Right cardiac atrium (tissue), 5 donors: ENCODE data around the gene KDM5D. TPM values are rescaled to one million over a fixed set of nuclear protein-coding genes. Genes with fewer than 3 reads are reported as not detected.

Experiments
- ATAC-seq, 2 donors: fragments of 200-7000 bp; cut with Tn5 transposase; one replicate each; pipeline versions ENCODE4 v1.8.0 to v1.9.1; 2020; ENCODE audit warnings: moderate library complexity in 2 of 2, mild to moderate bottlenecking in 1 of 2
- DNase-seq, 3 donors: peaks; one replicate each; pipeline ENCODE4 v3.0.0-alpha.2; 2020
- H3K27ac ChIP-seq: one replicate; pipeline ENCODE4 v1.5.1; 2013; ENCODE audit warnings: mild to moderate bottlenecking, low read length, control low read depth, moderate library complexity
- H3K27me3 ChIP-seq: one replicate; pipeline ENCODE4 v1.6.1; 2013; ENCODE audit not compliant: control insufficient read depth, insufficient read depth
- H3K4me1 ChIP-seq: one replicate; pipeline ENCODE4 v1.6.1; 2013; ENCODE audit warnings: low read length; ENCODE audit not compliant: control insufficient read depth, insufficient read depth
- H3K4me3 ChIP-seq: one replicate; pipeline ENCODE4 v1.5.1; 2013; ENCODE audit warnings: low read length, control low read depth
- H3K9me3 ChIP-seq: one replicate; pipeline ENCODE4 v1.6.1; 2013; ENCODE audit warnings: low read length; ENCODE audit not compliant: control insufficient read depth
- WGBS: extraction: QIAGEN DNeasy Blood & Tissue Kit; methylation state at CpG from one replicate; pipeline ENCODE4 v1.1.7; 2013; 5-methylcytosine and 5-hydroxymethylcytosine counted together
- intact Hi-C, 4 donors: fragments of 100-400 bp; cut with DNase I; formaldehyde crosslinking; loops; one replicate each; pipeline versions ENCODE4 v1.11.0 to v1.14.0; 2022 to 2023
- long read RNA-seq, 4 donors: library from polyadenylated mRNA; unstranded; transcript quantifications; one replicate each; pipeline ENCODE4 v2.0.0, GENCODE V29; 2020 to 2021
- polyA plus RNA-seq: library from polyadenylated mRNA; stranded (reverse); fragments of 200-250 nt; gene quantifications from one replicate; pipeline ENCODE4 v1.2.3, GENCODE V29; 2013
- total RNA-seq, 4 donors: library from RNA; stranded (reverse); fragmentation: NEBNext Ultra II Directional; extraction: Animal tissue kit (Norgen Biotek cat#: 25700); gene quantifications; one replicate each; pipeline ENCODE4 v1.2.1, GENCODE V29; 2021
- donor health status: healthy with polysubstance abuse.
- donor health status: DM: no; HTN: yes; CAD: no.
- donor health status: DM: no; HTN: no; CAD: no.
- donor health status: DM: no; HTN: yes; CAD: no; lungs with severe emphysema.
- donor health status: DM: yes; HTN: yes; CAD: no.

Gene KDM5D
- 10 to 100 TPM in 2 of 4 donors, not detected in 2; 35.3 to 40.3 TPM for total RNA-seq
- 19.4 TPM for polyA plus RNA-seq
- long read RNA-seq, donor 1, full-length matches to known transcripts, result 2 of 27 reads
- long read RNA-seq, donor 1, partial matches to known transcripts, result 18 of 27 reads
- long read RNA-seq, donor 1, other reads (novel, unspliced or antisense), result 7 of 27 reads
- long read RNA-seq, donor 2, full-length matches to known transcripts, result 1 of 16 reads
- long read RNA-seq, donor 2, partial matches to known transcripts, result 3 of 16 reads
- long read RNA-seq, donor 2, other reads (novel, unspliced or antisense), result 12 of 16 reads
- long read RNA-seq, donor 3, result 0 reads
- long read RNA-seq, donor 4, result 0 reads

DNA sequence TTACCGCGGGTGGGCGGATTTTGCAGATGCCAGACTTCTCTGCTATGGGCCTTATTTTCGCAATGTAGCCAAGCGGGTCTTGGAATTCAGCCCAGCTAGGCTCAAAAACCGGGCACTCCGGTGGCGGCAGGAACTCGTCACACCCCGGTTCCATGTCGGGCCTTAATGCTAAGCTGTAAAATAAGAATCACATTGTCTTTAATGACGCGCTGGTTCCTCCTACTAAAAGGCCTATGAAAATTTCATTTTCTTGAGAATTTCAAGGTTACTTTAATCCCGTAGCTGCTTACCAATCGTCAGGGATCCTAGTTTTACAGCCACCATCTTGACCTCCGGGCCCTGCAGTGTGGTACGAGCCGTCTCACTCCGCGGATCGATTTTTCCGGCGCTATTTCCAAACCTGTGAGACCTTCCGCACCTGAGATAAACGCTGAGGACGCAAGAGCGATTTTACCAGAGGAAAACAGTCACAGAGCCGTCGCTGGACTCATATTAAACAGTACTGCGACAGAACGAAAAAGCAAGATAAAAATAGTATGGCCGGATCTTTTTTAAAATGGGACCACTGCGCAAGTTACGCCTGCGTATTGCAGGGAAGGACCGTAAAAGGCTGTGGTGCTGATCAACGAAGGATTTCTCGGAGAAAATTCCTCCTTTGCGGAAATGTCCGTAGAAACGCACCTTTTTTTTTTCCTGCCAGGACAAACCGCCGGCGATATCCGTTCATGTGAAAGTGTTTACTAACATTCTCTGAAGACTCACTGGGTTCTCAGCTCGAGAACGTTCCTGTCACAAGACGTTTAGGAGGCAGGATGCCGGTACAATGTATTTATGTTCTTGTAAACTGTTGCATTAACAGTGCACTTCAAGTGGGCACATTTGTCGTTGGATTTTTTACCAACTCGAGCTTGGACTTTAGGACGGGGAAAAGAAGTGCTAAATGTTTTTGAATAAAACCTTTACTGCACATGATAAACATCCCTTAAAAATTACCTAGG lies at the start of gene KDM5D:
KDM5D (minus strand) TSS at position 346 of the 998 bp plus-strand sequence; CDS start at position 154, 192 bp downstream.
- intact Hi-C loops, result no loop called here
- peak within 1 kb of the TSS; percentile 93 for H3K27ac ChIP-seq

DNA sequence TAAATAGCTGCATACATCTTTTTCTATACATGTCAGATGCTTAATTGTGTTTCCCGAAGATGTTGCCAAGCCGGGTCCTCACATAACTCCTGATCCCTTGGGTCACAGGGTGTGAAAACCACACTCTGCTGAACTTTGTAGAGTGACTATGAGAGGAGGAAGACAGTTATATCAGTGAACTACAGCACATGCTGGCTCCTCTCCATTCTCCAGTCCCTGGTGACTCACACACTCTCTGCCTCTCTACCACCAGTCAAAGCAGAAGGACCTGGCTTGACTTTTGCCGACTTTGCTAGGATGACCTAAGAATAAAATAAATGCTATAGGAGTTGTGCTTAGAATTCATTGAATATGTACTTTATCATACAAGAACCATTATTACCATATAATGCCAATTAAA lies 23.8 kb upstream of the KDM5D start:
- Histone ChIP-seq H3K9me3 (no peaks in the 10 kb centered on the region), H3K27me3 (no peaks in the 10 kb centered on the region), H3K4me1 (no peaks in the 10 kb centered on the region), H3K27ac (no peak overlapping the region), H3K4me3 (no peak overlapping the region)
- 34% methylated on average over 3 of the region's 3 CpGs for WGBS
- peak in 1 of 3 donors; percentile 42 for DNase-seq
- intact Hi-C loops, result no loop called here
- ATAC-seq, result peak in 1 of 2 donors; percentile 84

More for the DNA sequence above, at the start of gene KDM5D:
- DNase-seq (peak in 1 of 3 donors; percentile 76), ATAC-seq (peak in 1 of 2 donors; percentile 85)
- H3K9me3 ChIP-seq, result no peaks in the 10 kb centered on the region
- H3K4me1 ChIP-seq, result no peaks in the 10 kb centered on the region
- no peaks in the 10 kb centered on the region for H3K27me3 ChIP-seq
- WGBS, result under 1% methylated on average over 52 of the region's 52 CpGs
- peak within 1 kb of the TSS; percentile 91 for H3K4me3 ChIP-seq

GRCh38 chrY:19743331-19743730 lies 1.2 kb downstream of the KDM5D start:
- 43% methylated on average over 8 of the region's 8 CpGs for WGBS
- peak overlapping the region; percentile 91 for H3K4me3 ChIP-seq
- ATAC-seq, result peak in 1 of 2 donors; percentile 29

GRCh38 chrY:19742153-19742552 lies 2.4 kb downstream of the KDM5D start:
- H3K27ac ChIP-seq, result no peak overlapping the region

More at GRCh38 chrY:19743331-19743730, 1.2 kb downstream of the KDM5D start:
- Histone ChIP-seq H3K9me3 (no peaks in the 10 kb centered on the region), H3K27me3 (no peaks in the 10 kb centered on the region), H3K4me1 (no peaks in the 10 kb centered on the region), H3K27ac (no peak overlapping the region)
- intact Hi-C loops, result no loop called here
- no peak for DNase-seq

DNA sequence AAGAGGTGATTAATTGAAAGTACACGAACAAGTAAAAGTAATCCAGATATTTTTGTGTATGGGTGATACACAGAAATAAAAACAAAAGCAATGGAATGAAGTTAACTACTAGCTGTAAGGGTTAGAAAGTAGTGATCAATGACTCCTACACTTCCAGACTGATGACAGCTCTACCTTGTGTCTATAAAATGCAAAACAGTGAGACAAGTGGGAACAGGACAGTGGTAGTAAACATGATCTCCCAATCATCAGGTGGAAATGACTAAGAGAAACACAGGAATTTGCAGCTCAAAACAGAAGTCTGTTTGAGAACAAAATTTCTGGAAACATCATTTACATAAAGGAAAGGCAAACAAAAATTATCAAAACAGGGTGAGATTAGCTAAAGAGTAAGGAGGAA lies 10.1 kb downstream of the KDM5D start:
- H3K27me3 ChIP-seq, result no peaks in the 10 kb centered on the region
- no peaks in the 10 kb centered on the region for H3K9me3 ChIP-seq
- 62% methylated on average over 1 of the region's 1 CpG for WGBS
- no peak for ATAC-seq
- DNase-seq, result no peak
- intact Hi-C loops, result no loop called here
- no peak overlapping the region for H3K27ac ChIP-seq
- no peaks in the 10 kb centered on the region for H3K4me1 ChIP-seq
- no peak overlapping the region for H3K4me3 ChIP-seq

More at GRCh38 chrY:19742153-19742552, 2.4 kb downstream of the KDM5D start:
- no peak for DNase-seq
- intact Hi-C loops, result no loop called here
- H3K4me1 ChIP-seq, result no peaks in the 10 kb centered on the region
- H3K4me3 ChIP-seq, result no peak overlapping the region
- no peak for ATAC-seq
- no peaks in the 10 kb centered on the region for H3K9me3 ChIP-seq
- H3K27me3 ChIP-seq, result no peaks in the 10 kb centered on the region

- no peaks in the 10 kb centered on the region for H3K27me3 ChIP-seq
- H3K27ac ChIP-seq, result no peak overlapping the region
- H3K4me3 ChIP-seq, result no peak overlapping the region
- no peaks in the 10 kb centered on the region for H3K9me3 ChIP-seq
- H3K4me1 ChIP-seq, result no peaks in the 10 kb centered on the region
- intact Hi-C loops, result no loop called here
- no peak for DNase-seq
- ATAC-seq, result no peak
Observed at GRCh38 chrY:19717950-19718349, 26.6 kb downstream of the KDM5D start.

DNA sequence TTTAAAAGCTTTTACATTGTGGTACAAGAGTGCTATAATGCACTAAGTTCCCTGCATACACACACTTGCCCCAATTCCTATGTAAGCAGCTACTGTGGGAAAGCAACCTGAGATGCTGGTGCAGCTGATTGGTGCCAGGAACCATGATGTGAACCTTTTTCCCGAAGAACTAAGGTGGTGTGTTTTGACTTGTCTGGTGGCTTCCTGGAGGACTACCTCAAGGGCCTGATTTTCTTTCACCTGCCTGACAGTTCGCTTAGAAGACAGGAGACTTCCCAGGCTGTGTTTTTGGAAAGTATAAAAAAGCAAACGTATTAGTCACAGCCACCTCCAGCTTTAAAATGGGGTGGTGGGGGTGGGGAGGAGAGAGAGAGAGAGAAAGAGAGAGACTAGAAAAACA lies 27.4 kb downstream of the KDM5D start:
- no peaks in the 10 kb centered on the region for H3K4me1 ChIP-seq
- ATAC-seq (no peak), DNase-seq (no peak)
- H3K27ac ChIP-seq, result no peak overlapping the region
- H3K27me3 ChIP-seq, result no peaks in the 10 kb centered on the region
- 92% methylated on average over 3 of the region's 3 CpGs for WGBS
- no peaks in the 10 kb centered on the region for H3K9me3 ChIP-seq
- no peak overlapping the region for H3K4me3 ChIP-seq
- intact Hi-C loops, result no loop called here

DNA sequence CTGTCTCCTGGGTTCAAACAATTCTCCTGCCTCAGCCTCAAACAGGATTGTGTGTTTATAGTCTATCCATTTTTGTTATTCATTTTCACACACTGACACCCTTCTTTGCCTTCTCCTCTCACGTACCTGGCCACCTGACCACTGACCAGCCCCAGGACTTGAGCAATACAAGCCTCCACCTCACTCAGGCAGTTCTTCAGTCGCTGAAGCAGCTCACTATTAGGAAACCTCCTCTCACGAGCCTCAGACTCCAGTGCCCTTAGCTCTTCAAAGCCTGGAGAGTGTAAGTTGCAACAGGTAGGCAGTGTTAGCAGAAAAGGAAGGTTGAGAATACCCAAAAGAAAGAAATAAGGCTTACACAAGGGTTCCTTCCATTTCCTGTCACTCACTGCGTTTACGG lies 29.3 kb downstream of the KDM5D start:
- Histone ChIP-seq H3K9me3 (no peaks in the 10 kb centered on the region), H3K4me1 (no peaks in the 10 kb centered on the region), H3K27me3 (no peaks in the 10 kb centered on the region), H3K4me3 (no peak overlapping the region), H3K27ac (no peak overlapping the region)
- DNase-seq, result no peak
- 91% methylated on average over 5 of the region's 5 CpGs for WGBS
- ATAC-seq, result no peak
- intact Hi-C loops, result no loop called here

DNA sequence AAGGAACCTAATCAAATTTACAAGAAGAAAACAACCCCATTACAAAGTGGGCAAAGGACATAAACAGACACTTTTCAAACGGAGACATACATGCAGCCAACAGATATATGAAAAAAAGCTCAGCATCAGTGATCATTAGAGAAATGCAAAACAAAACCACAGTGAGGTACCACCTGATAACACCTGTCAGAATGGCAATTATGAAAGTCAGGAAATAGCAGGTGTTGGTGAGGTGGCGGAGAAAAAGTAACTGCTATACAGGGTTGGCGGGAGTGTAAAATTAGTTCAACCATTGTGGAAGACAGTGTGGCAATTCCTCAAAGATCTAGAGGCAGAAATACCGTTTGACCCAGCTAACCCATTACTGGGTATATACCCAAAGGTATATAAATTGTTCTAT lies 31.1 kb downstream of the KDM5D start:
- Histone ChIP-seq H3K4me1 (no peaks in the 10 kb centered on the region), H3K27ac (no peak overlapping the region), H3K9me3 (no peaks in the 10 kb centered on the region), H3K4me3 (no peak overlapping the region), H3K27me3 (no peaks in the 10 kb centered on the region)
- WGBS, result 91% methylated on average over 4 of the region's 4 CpGs
- no peak for DNase-seq
- intact Hi-C loops, result no loop called here
- ATAC-seq, result no peak

DNA sequence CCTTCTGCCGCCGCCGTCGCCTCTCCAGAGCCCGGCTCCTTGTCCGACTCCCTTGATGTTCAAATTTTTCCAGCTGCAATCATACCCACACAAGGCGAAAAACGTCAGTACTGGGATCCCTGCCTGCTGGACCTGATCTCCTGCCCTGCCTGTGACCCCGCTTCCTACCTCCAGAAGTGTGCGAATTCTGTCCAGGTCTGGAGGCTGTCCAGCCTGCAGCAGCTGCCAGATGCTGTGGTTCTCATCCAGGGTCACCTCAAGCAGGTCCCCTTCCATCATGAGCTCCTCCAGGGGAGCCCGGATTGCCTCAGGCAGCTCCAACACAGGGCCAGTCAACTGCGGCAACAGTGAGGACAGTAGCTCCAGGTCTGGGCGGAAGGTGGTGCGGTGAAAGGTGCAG lies 38.3 kb downstream of the KDM5D start:
- no peak overlapping the region for H3K27ac ChIP-seq
- H3K4me3 ChIP-seq, result no peak overlapping the region
- intact Hi-C loops, result no loop called here
- no peaks in the 10 kb centered on the region for H3K9me3 ChIP-seq
- no peak for ATAC-seq
- H3K27me3 ChIP-seq, result no peaks in the 10 kb centered on the region
- no peaks in the 10 kb centered on the region for H3K4me1 ChIP-seq
- DNase-seq, result peak in 1 of 3 donors; percentile 26
- WGBS, result 86% methylated on average over 14 of the region's 14 CpGs

DNA sequence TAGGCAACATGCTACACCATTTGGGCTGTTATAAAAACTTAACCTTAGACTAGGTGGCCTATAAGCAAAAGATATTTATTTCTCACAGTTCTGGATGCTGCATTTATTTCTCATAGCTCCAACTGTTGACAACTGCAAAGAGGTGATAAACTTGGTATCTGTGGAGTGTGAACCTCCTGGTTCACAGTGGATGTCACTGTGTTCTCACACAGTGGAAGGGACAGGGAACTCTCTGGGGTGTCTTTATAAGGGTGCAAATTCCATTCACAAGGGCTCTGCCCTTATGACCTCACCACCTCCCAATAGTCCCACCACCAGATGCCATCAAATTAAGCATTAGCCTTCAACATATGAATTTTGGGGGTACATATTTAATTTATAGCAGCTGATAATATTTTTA lies 46.0 kb downstream of the KDM5D start:
- no peaks in the 10 kb centered on the region for H3K9me3 ChIP-seq
- peak in 1 of 2 donors; percentile 51 for ATAC-seq
- no peak for DNase-seq

More for the DNA sequence above, 46.0 kb downstream of the KDM5D start:
- intact Hi-C loops, result no loop called here
- Histone ChIP-seq H3K4me1 (no peaks in the 10 kb centered on the region), H3K4me3 (no peak overlapping the region), H3K27me3 (no peaks in the 10 kb centered on the region), H3K27ac (no peak overlapping the region)
